BLaER1 treated with 17β-estradiol and CSF1 and Interleukin-3, amounts not matched to agents 10 nM and 100 nM (cell line): ENCODE measurements around the gene SECISBP2L.

Source experiments
- H3K27ac ChIP-seq, 11 experiments: shearing (Covaris generic); formaldehyde crosslinking; 2 replicates each; pipeline ENCODE4 v1.8.1; 2022
- H3K27me3 ChIP-seq, 11 experiments: shearing (Covaris generic); formaldehyde crosslinking; 2 replicates each; pipeline ENCODE4 v1.8.1; 2022
- H3K36me3 ChIP-seq, 11 experiments: shearing (Covaris generic); formaldehyde crosslinking; 2 replicates each; pipeline ENCODE4 v1.8.1; 2022
- H3K4me1 ChIP-seq, 10 experiments: shearing (Covaris generic); formaldehyde crosslinking; 2 replicates each; pipeline ENCODE4 v1.8.1; 2022
- H3K4me2 ChIP-seq, 11 experiments: shearing (Covaris generic); formaldehyde crosslinking; 2 replicates each; pipeline ENCODE4 v1.8.1; 2022
- H3K4me3 ChIP-seq, 10 experiments: shearing (Covaris generic); formaldehyde crosslinking; 2 replicates each; pipeline ENCODE4 v1.8.1; 2022
- H3K9ac ChIP-seq, 11 experiments: shearing (Covaris generic); formaldehyde crosslinking; 2 replicates each; pipeline ENCODE4 v1.8.1; 2022
- H3K9me3 ChIP-seq, 11 experiments: shearing (Covaris generic); formaldehyde crosslinking; replicated peaks in 1 of 11; 2 replicates each; pipeline ENCODE4 v1.8.1; 2022
- H4K20me1 ChIP-seq, 11 experiments: shearing (Covaris generic); formaldehyde crosslinking; 2 replicates each; pipeline ENCODE4 v1.8.1; 2022
- Cebpa-rat ChIP-seq, 11 experiments: shearing (Covaris generic); IDR thresholded peaks; 2 replicates each; pipeline ENCODE4 v1.8.1; 2022

Gene SECISBP2L

GRCh38 chr15:48954538-48954937 lies 91.7 kb downstream of the SECISBP2L start:
- no peaks in the 10 kb centered on the region for H3K36me3 ChIP-seq

GRCh38 chr15:48946840-48947187 lies 99.4 kb downstream of the SECISBP2L start:
- Histone ChIP-seq H3K9ac (no peak overlapping the region), H3K36me3 (no peaks in the 10 kb centered on the region), H3K27me3 (no peaks in the 10 kb centered on the region), H3K4me3 (no peak overlapping the region), H3K27ac (no peak overlapping the region), H4K20me1 (no peaks in the 10 kb centered on the region), H3K4me1 (peaks cover 12 to 21% (median 19%) of the 10 kb centered on the region in 10 experiments), H3K4me2 (peak overlapping the region in 1 of 11 experiments; percentile 63; a peak in 2 of 22 replicates), H3K9me3 (peaks cover 0 to 5% (median 0%) of the 10 kb centered on the region in 11 experiments; a peak in 2 of 22 replicates)
- no peak for TF ChIP-seq Cebpa-rat (IDR thresholded peaks at IDR 0.05)

More at GRCh38 chr15:48954538-48954937, 91.7 kb downstream of the SECISBP2L start:
- no peak overlapping the region for H3K27ac ChIP-seq
- no peak for TF ChIP-seq Cebpa-rat (IDR thresholded peaks at IDR 0.05)
- H3K9me3 ChIP-seq: no peaks in the 10 kb centered on the region
- H3K4me1 ChIP-seq: no peaks in the 10 kb centered on the region
- H4K20me1 ChIP-seq: no peaks in the 10 kb centered on the region
- no peak overlapping the region for H3K4me3 ChIP-seq
- no peak overlapping the region for H3K9ac ChIP-seq
- H3K27me3 ChIP-seq: no peaks in the 10 kb centered on the region
- no peak overlapping the region for H3K4me2 ChIP-seq

GRCh38 chr15:48946074-48946839 lies 100.0 kb downstream of the SECISBP2L start:
- Histone ChIP-seq H3K4me1 (peaks cover 12 to 21% (median 19%) of the 10 kb centered on the region in 10 experiments), H3K36me3 (no peaks in the 10 kb centered on the region), H3K9ac (no peak overlapping the region), H3K4me2 (peak overlapping the region in 10 of 11 experiments; percentile 19 to 72 (median 50); a peak in 19 of 22 replicates), H4K20me1 (no peaks in the 10 kb centered on the region), H3K9me3 (peaks cover 0 to 5% (median 0%) of the 10 kb centered on the region in 11 experiments; a peak in 2 of 22 replicates), H3K27me3 (no peaks in the 10 kb centered on the region), H3K4me3 (no peak overlapping the region), H3K27ac (0 out of 22 replicates have a peak overlapping the region, but pooled peaks of 1 of the 11 experiments have one; percentile 9)
- no peak for TF ChIP-seq Cebpa-rat (IDR thresholded peaks at IDR 0.05)

GRCh38 chr15:48945386-48945785 lies 100.9 kb downstream of the SECISBP2L start:
- Histone ChIP-seq H3K4me3 (no peak overlapping the region), H3K27ac (no peak overlapping the region), H3K9ac (no peak overlapping the region), H3K36me3 (no peaks in the 10 kb centered on the region), H3K9me3 (peaks cover 0 to 5% (median 0%) of the 10 kb centered on the region in 11 experiments; a peak in 2 of 22 replicates), H4K20me1 (no peaks in the 10 kb centered on the region), H3K27me3 (no peaks in the 10 kb centered on the region), H3K4me1 (peaks cover 12 to 21% (median 19%) of the 10 kb centered on the region in 10 experiments), H3K4me2 (peak overlapping the region in 10 of 11 experiments; percentile 3 to 72 (median 48); a peak in 16 of 22 replicates)
- no peak for TF ChIP-seq Cebpa-rat (IDR thresholded peaks at IDR 0.05)

GRCh38 chr15:48941904-48942303 lies 104.3 kb downstream of the SECISBP2L start:
- no peak overlapping the region for H3K4me2 ChIP-seq
- H3K27me3 ChIP-seq: no peaks in the 10 kb centered on the region
- H3K4me1 ChIP-seq: peaks cover 12 to 21% (median 19%) of the 10 kb centered on the region in 10 experiments
- H4K20me1 ChIP-seq: no peaks in the 10 kb centered on the region
- no peak overlapping the region for H3K27ac ChIP-seq
- H3K36me3 ChIP-seq: no peaks in the 10 kb centered on the region
- no peak overlapping the region for H3K9ac ChIP-seq
- no peak for TF ChIP-seq Cebpa-rat (IDR thresholded peaks at IDR 0.05)
- no peak overlapping the region for H3K4me3 ChIP-seq
- peaks cover 0 to 5% (median 0%) of the 10 kb centered on the region in 11 experiments; a peak in 2 of 22 replicates for H3K9me3 ChIP-seq

GRCh38 chr15:48940508-48940907 lies 105.7 kb downstream of the SECISBP2L start:
- Histone ChIP-seq H3K4me3 (no peak overlapping the region), H4K20me1 (no peaks in the 10 kb centered on the region), H3K27me3 (no peaks in the 10 kb centered on the region), H3K36me3 (no peaks in the 10 kb centered on the region), H3K9ac (no peak overlapping the region), H3K9me3 (peaks cover 0 to 5% (median 0%) of the 10 kb centered on the region in 11 experiments; a peak in 2 of 22 replicates), H3K27ac (no peak overlapping the region), H3K4me2 (no peak overlapping the region), H3K4me1 (peaks cover 3 to 12% (median 9%) of the 10 kb centered on the region in 10 experiments; a peak in 17 of 20 replicates)
- no peak for TF ChIP-seq Cebpa-rat (IDR thresholded peaks at IDR 0.05)

GRCh38 chr15:48939648-48940047 lies 106.6 kb downstream of the SECISBP2L start:
- TF ChIP-seq Cebpa-rat (IDR thresholded peaks at IDR 0.05): no peak
- Histone ChIP-seq H4K20me1 (no peaks in the 10 kb centered on the region), H3K27me3 (no peaks in the 10 kb centered on the region), H3K36me3 (no peaks in the 10 kb centered on the region), H3K4me2 (no peak overlapping the region), H3K27ac (no peak overlapping the region), H3K4me3 (no peak overlapping the region), H3K9ac (no peak overlapping the region), H3K4me1 (peaks cover 0 to 3% (median under 1%) of the 10 kb centered on the region in 10 experiments; a peak in 4 of 20 replicates), H3K9me3 (peaks cover 0 to 5% (median 0%) of the 10 kb centered on the region in 11 experiments; a peak in 1 of 22 replicates)
